Cortex of kidney (tissue), 1 donor: ENCODE data around the gene GPC1.

Source experiments
- DNase-seq: peaks from one replicate; lab custom pipeline; 2025; lab: John Stamatoyannopoulos, UW

GPC1 gene

DNA sequence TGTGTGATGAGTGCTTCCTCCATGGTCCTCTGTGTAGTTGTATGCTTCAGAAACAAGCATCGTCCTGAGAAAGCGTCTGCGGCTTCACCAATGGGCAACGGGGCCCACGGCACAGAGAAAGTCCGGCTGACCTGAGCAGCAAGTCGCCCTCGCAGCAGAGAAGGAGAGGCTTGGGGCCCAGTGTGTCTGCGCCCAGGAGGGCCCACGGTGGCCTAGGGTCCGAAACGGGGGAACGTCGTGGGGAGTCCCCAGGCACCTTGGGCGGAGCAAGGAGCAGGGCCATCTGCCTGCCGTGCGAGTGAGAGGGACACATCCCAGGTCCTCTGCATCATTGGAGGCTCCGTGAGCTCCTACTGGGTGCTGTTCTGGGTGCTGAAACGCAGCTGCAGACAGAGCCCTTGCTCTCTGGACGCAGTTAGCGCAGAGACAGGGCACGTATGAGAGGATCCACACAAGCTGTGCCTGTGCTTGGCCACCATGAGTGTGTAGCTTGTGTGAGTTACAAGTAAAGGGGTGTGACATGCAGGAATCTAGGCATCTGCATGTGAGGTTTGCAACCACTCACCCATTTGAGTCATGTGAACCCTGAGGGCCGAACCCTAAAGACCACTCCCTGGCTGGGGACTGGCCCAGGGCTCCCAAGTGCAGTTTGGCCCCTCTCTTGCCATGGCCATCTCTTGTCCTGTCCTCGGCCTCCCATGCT lies 10.6 kb downstream of the GPC1 start:
- no peak for DNase-seq

- DNase-seq: no peak
These were observed 11.3 kb downstream of the GPC1 start for GRCh38 chr2:240446664-240447175.

DNA sequence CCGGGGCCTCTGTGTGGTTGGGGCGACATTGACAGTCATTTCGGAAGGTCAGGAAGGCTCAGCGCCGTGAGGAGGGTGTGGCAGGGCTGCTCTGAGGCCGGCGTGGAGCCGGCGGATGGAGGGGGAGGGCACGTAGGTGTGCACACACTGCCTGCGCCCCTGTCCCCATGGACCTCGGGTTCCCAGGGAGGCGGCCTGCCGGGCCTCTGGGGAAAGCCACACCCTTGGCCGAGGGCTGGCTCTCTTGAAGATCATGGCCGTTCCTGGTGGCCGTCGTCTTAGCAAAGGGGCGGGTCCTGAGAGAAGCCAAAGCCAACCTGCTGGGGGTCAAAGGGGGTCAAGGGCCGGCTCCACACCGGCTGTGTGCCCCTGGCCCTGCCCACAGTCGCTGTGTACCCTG lies 11.9 kb downstream of the GPC1 start:
- no peak for DNase-seq

GRCh38 chr2:240447934-240448333 lies 12.5 kb downstream of the GPC1 start:
- DNase-seq: no peak

DNA sequence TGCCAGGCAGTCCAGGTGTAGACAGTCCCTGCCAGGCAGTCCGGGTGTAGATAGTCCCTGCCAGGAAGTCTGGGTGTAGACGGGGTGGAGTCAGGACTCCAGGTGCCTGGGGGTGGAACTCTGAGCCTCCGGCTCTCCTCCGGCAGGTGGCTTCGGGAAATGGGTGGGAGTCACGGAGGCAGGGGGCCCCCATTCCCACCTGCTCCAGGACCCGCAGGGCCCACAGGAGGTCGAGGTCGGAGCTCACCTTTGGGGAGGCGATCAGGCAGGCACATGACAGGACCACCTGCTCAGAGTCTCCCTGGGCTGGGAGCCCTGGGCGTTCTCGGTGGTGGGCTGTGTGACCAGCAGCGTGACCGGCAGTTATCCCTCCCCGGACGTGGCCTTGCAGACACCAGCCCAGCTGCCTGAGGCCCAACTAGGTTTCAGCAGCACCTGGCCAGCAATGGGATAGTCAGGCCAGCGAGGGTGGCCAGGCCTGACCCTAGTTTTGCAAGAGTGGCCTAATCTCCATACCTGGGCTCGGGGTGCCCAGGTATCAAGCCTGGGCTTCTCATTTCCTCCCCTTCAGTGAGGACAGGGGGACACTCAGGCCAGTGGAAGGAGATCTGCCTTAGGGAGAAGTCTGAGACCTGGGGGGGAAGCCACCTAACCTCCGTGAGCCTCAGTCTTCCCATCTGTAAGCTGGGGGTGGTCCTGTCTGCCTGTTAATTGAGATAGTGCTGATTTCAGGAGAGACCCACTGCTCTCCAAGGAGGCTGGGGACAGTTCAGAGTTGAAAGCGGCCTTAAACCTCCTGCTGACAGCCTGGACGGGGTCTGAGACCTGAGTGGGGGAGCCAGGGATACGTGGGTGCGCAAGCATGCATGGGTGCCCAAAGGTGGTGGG lies 13.2 kb downstream of the GPC1 start:
- DNase-seq: no peak

- DNase-seq: no peak
These were observed 14.5 kb downstream of the GPC1 start for GRCh38 chr2:240449764-240450531.

DNA sequence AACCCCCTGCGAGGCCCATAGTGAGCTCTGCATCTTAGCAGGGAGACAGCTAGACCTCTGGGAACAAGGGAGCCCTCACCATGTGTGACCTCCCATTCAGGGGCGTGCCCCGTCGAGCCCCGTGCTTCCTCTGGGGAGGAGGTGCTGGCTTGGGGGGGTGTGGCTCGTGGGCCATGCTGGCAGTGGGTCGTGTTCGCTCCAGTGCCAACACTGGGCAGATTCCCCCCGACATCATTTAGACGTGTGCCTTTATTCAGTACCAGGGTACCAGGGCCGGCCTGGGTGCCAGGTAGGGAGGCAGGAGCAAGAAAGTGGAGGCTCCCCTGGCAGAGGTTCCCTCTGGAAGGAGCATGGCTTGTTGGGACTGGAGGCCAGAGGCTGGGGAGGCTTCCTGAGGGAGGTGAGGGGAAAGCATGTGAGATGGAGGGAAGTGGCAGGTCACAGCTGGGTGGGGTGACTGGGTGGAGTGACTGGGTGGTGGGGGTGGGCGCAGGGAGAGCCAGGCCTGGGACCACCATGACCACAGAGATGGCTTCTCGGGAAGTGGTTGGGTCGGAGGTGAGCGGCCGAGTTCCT lies 15.2 kb downstream of the GPC1 start:
- DNase-seq: no peak

DNA sequence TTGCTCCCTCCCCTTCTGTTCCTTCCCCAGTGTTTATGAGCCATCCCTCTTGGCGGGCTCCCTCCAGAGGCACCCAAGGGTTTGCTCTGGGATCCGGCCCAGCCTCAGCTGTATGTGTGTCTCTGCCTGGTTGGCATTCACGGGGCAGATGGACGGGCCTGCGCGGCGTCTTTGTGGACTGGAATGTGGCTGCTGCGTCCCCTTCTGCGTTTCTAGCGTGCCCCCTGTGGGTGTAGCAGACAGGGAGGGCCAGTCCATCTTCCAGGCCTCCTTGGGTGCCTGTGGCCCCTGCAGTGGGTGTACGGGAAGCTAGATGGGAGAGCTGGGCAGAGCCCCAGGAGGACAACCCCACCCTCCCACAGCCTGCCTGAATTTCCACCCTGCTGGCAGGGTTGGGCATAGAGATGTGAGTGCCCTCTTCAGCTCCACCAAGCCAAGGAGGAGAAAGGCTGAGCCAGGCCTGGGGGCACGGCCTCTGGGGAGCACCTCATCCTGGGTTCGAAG lies 15.7 kb downstream of the GPC1 start:
- DNase-seq: no peak

DNA sequence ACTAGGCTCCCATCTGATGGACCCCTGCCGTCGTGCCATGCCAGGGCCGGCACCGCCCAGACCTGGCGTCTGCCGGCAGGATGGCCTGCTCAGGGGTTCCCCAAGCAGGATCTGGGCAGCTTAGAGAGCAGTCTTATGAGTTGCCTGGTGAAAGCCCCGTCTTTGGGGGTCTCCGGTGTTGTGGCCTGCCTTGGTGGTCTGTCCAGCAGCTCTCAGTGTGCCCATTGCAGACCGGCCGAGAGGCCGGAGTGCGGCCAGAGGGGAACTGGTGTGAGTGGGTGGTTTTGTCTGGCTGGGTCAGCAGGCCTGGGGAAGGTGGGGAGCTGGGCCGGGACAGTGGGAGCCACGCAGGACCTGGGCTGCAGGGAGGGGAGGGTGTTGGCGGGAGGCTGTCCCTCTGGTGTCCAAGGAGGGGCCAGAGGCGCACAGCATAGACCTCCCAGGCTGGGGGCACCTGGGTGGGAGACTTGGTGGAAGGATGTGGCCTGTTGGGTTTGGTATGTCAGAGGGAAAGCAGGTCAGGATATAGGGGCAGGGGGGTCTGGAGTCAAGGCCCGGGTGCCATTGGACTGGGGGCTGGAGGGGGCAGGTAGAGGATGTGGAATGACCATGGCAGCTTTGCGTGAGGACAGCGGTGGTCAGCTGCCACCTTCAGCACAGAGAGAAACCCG lies 16.5 kb downstream of the GPC1 start:
- DNase-seq: no peak

GRCh38 chr2:240452462-240453256 lies 17.2 kb downstream of the GPC1 start:
- DNase-seq: no peak

GRCh38 chr2:240453461-240454105 lies 18.1 kb downstream of the GPC1 start:
- no peak for DNase-seq

GRCh38 chr2:240454106-240454901 lies 18.8 kb downstream of the GPC1 start:
- no peak for DNase-seq

- no peak for DNase-seq
These were observed 19.8 kb downstream of the GPC1 start for GRCh38 chr2:240455272-240455646.

DNA sequence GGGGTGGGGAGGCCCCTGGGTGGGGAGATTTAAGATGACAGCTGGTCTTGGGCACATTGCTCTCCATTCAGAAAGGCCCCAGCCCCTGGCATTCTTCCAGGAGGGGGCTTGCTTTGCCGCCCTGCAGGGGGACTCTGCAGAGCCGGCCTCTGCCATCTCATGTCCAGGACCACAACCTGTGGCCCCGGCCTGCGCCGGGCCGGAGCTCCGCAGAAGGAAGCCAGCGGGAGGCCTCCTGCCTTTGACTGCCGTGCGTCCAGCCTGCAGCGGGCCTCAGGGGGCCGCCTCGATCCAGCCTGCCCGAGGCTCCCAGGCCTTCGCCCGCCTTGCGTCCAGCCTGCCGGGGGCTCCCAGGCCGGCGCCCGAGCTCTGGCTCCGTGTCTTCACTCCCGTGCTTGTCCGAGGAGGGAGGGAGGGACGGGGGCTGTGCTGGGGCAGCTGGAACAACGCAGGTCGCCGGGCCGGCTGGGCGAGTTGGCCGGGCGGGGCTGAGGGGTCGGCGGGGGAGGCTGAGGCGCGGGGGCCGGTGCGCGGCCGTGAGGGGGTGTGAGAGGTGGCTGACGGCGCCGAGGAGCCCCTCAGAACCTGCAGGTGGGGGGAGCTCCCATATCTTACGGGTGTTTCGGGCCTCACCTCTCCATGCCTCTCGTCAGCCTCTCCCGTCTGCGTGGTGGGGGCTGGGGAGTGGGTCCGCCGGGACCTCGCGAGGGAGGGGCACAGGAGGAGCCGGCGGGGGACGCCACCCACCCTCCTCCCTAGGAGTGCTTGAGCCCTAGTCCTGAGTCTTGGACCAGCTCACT lies 20.4 kb downstream of the GPC1 start:
- DNase-seq: no peak

DNA sequence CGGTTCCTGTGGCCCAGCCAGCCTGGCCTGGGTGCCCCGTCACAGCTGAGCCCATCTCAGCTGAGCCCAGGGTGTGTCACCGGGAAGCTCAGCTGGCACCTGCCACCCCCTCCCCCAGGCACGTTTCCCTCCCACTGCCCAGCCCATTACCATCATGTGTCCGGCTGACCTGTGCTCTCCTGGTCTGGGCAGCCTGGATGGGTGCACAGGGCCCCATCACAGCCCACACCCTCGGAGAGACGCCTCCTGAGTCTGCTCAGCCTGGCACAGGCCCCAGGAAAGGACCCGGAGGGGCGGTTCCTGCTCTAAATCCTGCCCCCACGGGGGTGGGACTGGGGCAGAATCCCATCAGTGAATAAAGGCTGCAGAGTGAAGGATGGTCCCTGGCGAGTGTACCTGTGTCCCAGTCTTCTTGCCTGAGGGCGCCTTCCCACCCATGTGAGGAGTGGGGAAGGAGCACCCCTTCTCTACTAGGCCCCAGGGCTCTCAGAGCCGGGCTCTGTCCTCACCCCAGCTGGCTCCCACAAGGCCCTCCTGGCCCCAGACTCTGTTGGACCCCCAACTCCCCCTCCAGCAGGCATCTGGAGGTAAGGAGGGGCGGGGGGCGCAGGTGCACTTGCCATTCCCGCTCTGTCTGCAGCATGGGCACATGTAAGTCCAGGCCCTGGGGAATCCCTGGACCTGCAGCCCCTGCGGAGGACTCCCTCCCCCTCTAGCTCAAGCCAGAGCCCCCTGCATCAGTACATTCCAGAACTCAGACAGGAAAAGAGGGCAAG lies 21.2 kb downstream of the GPC1 start:
- DNase-seq: no peak

GRCh38 chr2:240457223-240458043 lies 22.0 kb downstream of the GPC1 start:
- no peak for DNase-seq
